GM19035 (cell line): ENCODE data around the gene UBE2J2.

ENCODE experiments used
- ATAC-seq: cut with Tn5 transposase; IDR thresholded peaks from one replicate; pipeline ENCODE4 v1.9.1; 2021; ENCODE audit not compliant: unreplicated experiment

The UBE2J2 gene

DNA sequence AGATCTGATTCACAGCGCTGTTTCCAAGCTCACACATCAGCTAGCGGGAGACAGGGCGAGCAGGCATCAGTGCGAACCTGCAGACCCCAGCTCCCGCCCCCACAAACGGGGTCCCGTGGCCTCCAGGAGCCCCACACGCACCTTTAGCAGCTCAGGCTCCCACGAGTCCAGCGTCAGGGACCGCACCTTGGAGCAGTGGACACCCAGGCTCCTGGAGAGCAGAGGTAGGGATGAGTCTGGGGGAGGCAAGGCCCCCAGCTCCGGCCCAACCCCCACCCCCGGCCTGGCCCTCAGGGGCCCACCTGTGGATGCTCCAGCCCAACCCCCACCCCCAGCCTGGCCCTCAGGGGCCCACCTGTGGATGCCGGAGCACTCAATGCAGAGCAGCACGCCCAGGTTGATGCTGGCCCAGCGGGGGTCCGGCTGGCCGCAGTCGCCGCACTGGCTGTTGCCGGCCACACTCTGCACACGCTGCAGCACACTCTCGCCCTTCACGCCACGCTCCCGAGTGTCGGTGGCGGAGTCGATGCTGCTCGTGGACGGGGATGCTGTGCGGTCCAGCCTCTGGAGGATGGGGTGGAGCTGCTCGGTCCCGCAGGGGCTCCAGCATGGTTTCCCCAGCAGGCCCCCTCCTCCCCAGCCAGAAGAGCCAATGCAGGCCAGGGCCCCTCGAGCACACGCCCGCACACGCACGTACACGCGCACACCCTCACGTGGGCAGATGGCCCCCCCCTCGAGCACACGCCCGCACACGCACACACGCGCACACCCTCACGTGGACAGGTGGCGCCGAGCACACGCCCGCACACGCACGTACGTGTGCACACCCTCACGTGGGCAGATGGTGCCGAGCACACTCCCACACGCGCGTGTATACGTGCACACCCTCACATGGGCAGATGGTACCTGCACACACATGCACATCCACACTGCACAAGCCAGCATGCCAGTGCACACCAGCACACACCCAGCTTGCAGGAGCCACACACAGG, 22.7 kb upstream of the UBE2J2 start:
- ATAC-seq = no peak

DNA sequence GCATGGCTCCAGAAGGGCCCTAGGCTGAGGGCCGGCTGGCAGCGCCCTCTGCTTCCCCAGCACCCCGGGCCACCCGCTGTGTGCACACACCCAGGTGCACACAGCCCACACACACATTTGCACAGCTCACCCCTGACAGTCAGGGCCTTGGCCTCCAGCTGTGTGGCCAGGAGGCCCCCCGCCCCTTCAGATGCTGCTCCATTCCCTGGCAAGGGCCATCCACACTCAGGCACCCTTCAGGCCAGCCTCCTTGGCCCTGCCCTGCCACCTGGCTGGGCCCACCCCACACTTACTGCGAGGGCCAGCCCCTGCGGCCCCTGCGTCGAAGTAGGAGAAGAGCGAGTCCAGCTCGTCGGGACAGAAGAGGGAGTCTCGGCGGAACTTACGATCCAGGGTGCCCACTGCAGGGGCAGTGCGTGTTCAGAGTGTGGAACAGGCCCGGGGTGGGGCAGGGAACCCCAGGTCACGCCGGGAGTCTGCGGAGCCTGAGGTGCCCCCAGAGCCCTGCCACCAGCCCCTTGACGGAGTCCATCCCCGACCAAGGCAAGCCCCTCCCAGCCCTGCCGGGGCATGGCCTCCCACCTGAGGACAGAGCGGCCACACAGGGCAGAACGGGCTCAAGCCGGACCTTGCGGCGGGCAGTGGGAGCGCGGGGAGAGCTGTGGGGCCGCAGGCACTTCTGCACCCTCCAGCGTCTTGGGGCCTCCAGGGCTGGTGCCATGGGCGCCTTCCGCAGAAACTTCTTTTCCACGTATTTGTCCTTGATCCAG, 21.7 kb upstream of the UBE2J2 start:
- no peak for ATAC-seq

DNA sequence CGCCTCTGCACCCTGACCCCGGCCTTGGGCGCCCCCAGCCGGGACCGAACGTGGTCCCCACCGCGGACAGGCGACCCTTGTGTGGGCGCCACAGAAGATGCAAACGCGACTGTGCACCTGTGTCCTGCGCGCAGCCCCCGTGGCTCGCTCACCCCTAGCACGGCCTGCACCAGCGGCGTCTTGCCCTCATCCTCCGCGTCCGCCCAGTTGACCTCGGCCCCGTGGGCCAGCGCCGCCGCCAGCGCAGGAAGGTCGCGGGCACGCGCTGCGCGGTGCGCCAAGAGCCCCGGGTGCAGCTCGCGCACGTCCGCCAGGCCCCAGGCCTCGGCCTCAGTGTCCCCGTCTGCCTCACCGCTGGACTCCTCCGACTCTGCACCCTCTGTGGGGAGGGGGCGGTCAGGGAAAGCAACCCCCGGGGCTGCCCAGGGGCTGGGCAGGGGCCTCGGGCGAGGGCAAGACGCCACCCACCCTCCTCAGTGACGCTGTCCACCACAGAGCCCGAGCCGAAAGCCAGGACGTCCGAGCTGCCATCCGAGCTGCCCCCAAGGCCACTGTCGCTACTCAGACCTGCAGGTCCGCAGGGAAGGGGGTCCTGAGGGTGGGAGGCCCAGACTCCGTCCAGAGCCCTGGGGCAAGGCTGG, 20.7 kb upstream of the UBE2J2 start:
- ATAC-seq = no peak

DNA sequence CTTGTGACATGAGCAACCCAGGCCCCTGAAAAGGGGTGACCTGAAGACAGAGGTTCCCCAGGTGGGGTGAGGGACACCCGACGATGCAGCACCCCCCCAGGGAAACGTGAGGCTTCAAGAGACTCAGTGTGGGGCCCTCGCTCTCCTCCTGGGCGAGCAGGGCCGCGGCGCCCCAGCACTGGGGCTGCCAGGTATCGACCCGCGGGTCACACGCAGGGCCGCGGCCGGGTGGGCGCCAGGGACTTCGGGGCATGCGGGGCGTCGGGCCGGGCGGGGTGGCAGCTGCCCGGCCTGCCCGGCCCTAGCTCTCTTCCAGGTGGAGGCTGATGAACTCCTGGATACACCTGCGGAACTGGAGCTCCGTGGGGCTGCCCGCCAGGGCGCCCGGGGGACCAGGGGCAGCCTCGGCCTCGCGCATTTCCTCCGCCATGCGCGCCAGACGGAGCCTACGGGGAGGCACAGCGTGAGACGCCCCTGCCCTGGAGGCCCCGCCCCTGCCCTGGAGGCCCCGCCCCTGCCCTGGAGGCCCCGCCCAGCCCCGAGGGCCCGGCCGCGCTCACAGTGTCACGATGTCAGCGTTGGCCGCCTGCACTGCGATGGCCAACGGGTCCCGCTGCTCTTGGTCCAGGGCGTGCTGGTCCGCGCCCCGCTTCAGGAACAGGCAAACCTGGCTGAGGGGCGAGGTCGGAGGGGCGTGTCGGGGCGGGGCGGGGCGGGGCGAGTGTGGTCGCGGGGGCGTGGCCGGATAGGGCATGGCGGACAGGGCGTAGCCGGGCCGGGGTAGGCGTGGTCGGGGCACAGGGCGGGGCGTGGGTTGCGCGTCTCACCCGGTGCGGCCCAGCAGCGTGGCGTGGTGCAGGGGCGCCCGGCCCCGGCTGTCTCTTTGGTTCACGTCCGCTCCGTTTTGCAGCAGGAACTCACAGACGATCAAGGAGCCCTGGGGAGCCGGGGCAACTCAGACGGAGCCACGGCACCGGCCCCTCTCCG, 19.9 kb upstream of the UBE2J2 start:
- ATAC-seq = no peak

DNA sequence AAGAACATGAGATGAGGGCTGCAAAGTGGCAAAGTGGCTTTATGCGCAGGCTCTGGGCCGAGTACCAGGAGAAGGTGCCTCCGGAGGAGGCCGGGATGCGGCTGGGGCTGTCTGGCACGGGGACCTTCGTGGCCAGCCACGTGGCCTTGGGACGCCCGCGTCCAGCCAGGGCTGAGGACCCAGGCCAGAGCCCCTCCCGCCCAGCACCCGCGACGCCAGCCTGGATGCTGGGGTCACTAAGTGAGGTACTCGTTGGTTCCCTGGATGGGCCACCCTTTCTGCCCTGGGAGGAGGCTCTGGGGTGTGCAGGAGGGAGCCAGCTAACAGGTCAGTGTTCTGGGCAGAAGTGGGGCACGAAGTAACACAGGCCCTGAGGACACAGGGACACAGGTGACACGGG, 19.2 kb upstream of the UBE2J2 start:
- no peak for ATAC-seq

DNA sequence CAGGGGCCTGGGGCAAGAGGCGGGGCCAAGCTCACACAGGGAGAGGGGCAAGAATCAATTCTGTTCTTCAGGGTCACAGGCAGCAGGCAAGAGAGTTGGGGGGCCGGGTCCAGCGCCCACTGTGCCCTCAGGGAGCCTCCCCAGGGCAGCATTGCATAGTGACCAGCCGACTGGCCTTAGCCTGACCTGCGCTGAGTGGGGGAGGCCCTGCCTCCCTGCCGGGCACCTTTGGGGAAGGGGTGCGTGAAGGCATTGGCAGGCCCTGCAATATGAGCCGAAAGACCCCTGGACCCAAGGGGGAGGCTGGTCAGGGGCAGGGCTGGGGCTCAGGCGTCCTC, 18.8 kb upstream of the UBE2J2 start:
- ATAC-seq = no peak

DNA sequence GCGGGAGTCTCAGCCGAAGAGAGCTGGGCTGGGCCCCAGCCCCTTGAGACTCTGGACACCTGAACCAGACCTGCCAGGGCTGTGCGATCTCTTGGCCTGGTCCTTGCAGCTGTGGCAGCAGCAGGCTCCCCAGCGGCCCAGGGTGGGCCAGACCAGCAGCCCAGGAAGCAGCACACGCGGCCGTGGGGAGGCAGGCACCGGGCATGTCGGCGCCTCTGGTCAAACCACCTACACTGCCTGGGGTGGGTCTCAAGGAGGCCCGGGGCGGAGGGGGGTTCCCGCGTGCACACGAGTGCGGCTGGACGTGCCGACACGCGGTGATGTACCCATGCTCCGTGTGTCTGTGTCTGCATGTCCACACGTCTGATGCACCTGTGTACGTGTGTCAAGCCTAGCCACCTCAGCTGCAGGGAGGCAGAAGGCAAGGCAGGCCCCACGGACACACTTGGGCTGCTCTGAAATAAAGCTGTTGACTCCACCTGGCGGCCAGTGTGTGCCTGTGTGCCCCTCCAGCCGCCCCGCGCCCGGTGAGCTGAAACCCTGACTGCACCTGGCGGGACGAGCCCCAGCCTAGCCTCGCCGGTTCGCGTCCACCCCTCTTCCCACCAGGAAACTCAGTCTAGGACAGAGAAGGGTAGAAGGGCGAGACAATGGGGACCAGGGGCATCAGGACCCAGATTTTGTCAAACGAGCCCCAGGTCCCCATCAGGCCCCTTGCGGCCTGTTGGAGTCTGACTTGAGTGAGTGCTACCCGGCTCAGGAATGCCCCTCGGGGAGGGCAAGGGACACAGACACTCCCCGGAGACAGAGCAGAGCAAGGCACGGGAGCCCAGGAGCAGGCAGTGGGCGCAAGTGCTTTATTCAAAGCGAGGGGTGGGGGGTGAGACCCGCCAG, 18.1 kb upstream of the UBE2J2 start:
- no peak for ATAC-seq

DNA sequence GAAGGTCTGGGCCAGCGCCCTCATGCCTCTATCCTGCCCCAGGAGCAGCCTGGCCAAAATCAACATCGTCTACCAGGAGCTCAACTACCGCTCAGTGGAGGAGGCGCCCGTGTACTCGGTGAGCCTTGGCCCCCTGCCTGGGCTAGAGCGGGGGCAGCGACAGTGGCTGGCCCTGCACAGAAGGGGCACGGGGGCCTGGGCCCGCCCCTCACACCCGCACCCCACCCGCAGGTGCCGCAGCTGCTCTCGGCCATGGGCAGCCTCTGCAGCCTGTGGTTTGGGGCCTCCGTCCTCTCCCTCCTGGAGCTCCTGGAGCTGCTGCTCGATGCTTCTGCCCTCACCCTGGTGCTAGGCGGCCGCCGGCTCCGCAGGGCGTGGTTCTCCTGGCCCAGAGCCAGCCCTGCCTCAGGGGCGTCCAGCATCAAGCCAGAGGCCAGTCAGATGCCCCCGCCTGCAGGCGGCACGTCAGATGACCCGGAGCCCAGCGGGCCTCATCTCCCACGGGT, 17.4 kb upstream of the UBE2J2 start:
- no peak for ATAC-seq

DNA sequence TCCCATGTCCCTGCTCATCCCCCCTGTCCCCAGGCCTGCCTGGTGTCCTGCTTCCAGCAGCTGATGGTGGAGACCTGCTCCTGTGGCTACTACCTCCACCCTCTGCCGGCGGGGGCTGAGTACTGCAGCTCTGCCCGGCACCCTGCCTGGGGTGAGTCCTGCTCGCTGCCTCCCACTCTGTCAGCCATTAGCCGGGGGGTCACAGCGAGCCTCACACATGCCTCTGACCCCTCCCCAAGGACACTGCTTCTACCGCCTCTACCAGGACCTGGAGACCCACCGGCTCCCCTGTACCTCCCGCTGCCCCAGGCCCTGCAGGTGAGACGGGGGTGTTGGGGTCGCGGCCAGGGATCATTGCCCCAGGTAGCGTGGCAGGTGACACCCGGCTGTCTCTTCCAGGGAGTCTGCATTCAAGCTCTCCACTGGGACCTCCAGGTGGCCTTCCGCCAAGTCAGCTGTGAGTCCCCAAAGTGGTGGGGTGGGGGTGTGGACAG, 16.6 kb upstream of the UBE2J2 start:
- ATAC-seq = no peak

DNA sequence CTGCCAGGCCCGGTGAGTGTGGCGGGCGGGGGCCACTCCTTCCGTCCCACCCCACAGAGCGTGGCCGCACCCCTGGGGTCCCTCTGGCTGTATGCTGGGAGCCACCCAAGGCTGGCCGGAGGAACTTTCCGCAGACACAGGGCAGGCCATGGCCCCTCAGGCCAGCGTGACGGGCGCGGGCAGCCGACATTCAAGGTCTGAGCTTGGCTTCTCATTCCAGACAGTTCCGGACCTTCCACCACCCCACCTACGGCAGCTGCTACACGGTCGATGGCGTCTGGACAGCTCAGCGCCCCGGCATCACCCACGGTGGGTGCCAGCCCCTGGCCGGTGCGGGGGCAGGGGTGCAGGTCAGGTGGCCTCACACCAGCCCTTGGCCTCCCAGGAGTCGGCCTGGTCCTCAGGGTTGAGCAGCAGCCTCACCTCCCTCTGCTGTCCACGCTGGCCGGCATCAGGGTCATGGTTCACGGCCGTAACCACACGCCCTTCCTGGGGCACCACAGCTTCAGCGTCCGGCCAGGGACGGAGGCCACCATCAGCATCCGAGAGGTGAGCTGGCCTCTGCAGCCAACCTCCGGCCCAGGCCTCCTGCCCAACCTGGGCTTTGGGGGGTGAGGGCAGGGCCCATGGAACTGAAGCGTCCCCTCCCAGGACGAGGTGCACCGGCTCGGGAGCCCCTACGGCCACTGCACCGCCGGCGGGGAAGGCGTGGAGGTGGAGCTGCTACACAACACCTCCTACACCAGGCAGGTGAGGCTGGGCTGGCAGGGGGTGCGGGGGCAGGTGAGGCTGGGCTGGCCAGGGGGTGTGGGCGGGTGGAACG, 13.8 kb upstream of the UBE2J2 start:
- ATAC-seq = no peak

DNA sequence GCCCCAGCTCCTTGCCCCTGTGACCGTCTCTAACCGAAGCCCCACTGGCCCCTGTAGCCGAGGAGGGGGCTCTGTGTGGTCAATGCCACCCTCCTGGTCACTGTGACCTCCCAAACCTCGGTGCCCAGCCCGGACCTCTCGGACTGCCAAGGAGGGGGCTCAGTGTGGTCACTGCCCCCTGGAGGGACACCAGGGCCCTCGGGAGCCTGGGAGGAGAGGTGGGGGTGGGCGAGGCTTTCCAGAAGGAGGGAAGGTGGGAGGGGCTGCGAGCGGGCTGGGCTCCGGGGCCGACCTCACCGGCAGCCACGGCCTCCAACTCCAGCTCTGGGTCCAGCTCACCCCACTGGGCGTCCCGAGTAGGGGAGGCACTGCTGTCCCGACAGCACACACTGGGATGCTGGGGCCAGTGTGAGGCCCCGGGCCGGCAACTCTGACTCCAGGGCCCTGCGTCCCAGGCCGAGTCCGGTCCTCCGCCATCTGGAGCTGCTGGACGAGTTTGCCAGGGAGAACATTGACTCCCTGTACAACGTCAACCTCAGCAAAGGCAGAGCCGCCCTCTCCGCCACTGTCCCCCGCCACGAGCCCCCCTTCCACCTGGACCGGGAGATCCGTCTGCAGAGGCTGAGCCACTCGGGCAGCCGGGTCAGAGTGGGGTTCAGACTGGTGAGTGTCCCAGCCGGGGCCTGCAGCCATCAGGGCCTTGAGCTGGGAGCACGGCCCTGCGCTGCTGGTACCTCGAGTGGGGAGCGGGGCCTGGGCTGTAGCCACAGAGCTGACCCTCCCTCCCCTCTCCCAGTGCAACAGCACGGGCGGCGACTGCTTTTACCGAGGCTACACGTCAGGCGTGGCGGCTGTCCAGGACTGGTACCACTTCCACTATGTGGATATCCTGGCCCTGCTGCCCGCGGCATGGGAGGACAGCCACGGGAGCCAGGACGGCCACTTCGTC, 12.9 kb upstream of the UBE2J2 start:
- ATAC-seq = no peak

DNA sequence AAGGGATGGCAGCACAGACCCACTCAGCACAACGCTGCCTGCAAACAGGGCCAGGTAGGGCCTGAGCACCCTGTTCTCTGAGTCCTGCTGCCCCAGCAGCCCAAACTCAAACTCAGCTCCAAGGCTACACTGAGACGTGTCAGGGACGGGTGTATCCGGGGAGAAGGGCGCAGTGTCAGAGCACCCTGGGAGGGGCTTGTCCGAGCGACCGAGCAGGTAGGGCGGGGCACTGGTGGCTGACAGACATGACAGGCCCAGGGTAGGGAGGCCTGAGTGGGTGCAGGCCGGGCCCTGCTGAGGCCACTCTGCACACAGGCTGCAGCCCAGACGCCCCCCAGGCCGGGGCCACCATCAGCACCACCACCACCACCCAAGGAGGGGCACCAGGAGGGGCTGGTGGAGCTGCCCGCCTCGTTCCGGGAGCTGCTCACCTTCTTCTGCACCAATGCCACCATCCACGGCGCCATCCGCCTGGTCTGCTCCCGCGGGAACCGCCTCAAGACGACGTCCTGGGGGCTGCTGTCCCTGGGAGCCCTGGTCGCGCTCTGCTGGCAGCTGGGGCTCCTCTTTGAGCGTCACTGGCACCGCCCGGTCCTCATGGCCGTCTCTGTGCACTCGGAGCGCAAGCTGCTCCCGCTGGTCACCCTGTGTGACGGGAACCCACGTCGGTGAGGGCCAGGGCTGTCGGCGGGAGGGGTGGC, 12.1 kb upstream of the UBE2J2 start:
- no peak for ATAC-seq

DNA sequence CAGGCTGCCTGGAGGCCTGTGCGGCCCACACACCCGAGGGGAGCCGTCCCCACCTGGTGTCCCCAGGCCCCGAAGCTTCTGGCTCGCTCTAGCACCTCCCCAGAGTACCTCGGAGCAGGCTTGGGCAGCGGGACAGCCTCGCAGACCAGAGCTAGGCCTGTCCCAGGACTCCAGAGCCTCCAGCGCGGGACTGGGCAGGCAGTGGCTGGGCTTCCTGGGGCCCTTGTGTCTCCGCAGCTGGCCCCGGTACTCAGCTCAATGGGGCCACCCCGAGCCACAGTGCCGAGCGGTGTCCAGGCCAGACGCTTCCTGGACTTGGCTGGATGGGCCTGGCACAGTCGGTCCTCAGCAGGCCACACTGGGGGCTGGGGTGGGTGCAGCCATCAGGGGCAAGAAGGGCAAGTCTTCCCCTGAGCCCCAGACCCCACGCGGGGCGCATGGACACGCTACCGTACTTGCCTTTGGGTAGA, 11.5 kb upstream of the UBE2J2 start:
- no peak for ATAC-seq

DNA sequence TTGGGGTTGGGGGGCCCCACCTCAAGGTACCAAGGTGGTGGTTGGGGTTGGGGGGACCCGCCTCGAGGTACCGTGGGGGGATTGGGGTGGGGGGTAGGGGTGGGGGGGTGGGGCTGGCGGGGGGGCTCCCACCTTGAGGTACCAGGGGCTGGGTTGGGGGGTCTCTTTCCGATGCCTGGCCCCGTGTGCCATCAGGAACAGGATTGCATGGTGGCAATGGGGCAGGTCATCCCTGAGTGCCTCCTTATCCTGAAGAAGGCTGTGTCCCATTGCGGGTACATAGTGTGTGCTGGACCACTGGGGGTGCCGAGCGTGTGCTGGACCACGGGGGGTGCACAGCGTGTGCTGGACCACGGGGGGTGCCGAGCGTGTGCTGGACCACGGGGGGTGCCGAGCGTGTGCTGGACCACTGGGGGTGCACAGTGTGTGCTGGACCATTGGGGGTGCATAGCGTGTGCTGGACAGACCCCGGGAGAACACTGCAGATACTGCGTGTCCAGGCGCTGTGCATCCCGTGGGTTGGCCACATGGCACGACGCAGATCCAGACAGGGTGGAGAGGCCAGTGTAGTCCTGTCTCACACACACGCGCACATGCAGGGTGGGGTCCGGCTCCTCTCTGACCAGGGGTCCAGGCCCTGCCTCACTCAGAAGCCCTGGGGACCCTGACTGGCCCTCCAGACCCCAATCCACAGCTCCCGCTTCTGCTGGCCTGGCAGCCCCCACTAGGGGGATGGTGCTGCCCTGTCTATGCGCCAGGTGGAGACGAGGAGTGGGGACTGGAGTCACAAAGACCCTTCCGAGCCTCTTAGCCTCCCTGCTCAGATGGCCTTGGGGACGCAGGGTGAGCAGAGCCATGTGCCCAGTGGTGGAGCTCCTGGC, 10.8 kb upstream of the UBE2J2 start:
- ATAC-seq = no peak

DNA sequence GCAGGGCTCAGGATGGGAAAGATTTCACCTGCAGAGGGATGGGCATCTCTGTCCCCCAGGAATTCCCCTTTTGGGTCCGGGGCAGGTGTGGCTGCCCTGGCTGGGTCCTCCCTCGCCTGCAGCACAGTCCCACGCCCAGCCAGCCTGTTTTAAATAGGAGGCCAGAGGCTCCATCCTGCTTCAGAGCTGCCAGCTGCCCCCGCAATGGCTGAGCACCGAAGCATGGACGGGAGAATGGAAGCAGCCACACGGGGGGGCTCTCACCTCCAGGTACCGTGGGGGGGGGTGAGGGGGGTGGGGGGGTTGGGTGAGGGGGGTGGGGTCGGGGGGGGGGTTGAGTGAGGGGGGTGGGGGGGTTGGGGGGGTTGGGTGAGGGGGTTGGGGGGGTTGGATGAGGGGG, 10.2 kb upstream of the UBE2J2 start:
- ATAC-seq = no peak
